ENCODE data around the gene DNMT1.
"Not testable (repeated sequence)": the region's sequence is repeated elsewhere in the genome, so short reads cannot be mapped to it uniquely, and the experiment has no call there.

Gene DNMT1

DNA sequence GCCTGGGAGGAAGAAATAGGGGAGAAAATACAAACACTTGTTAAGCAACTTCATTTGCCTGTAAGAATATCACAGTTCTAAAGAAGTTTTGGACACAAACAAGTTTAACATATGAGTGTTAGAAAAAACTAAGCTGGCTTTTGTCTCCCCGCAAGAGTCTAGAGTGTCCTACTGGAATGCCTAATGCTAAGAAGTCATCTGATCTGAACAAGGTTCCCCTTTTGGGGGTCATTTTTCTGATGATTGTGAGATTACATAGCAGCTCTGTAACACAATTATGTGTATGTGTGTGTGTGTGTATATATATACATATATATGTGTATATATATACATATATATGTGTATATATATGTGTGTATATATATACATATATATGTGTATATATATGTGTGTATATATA lies 12.7 kb downstream of the DNMT1 start:
- no peak overlapping the region for H2BK12ac ChIP-seq (ENCODE audit: low read length)
- no peak overlapping the region for H2AFZ ChIP-seq (ENCODE audit: low read length)
- H2BK5ac ChIP-seq (ENCODE audit: low read length) = no peak overlapping the region
- no peak overlapping the region for H2BK15ac ChIP-seq (ENCODE audit: low read length)
- H3K23ac ChIP-seq (ENCODE audit: low read depth, low read length, poor library complexity) = no peak overlapping the region
- no peak overlapping the region for H3K4ac ChIP-seq (ENCODE audit: low read length)
- H3K27ac ChIP-seq (replicated peaks; ENCODE audit: low read length) = no peak overlapping the region
- H3K9ac ChIP-seq (ENCODE audit: low read depth, low read length, poor library complexity) = no peak overlapping the region
- H2BK120ac ChIP-seq (ENCODE audit: low read depth, low read length) = no peak overlapping the region
- H3K4me2 ChIP-seq (ENCODE audit: insufficient read depth, low read length, poor library complexity, severe bottlenecking) = no peak overlapping the region
- no peaks in the 10 kb centered on the region for H3K27me3 ChIP-seq (ENCODE audit: control insufficient read depth in 3 of 3, insufficient read depth in 3 of 3, low read depth in 1 of 3, low read length in 3 of 3)
- WGBS, 2 donors (ENCODE audit: extremely low coverage in 2 of 2, insufficient read length in 2 of 2, insufficient replicate concordance in 1 of 2) = no CpG with 5 or more reads among the region's 1 CpG
- no peak overlapping the region for H3K18ac ChIP-seq (ENCODE audit: low read length)
- H3K9me3 ChIP-seq (replicated peaks in 1 of 2; ENCODE audit: control insufficient read depth in 2 of 2, insufficient read depth in 1 of 2, low read depth in 1 of 2, low read length in 2 of 2) = no peaks in the 10 kb centered on the region
- peaks cover 14% of the 10 kb centered on the region for H3K79me1 ChIP-seq (ENCODE audit: low read depth, low read length)
- no peak overlapping the region for H4K91ac ChIP-seq (ENCODE audit: low read depth, low read length, poor library complexity)
- no peak for DNase-seq (ENCODE audit: low spot score)
- H4K8ac ChIP-seq (ENCODE audit: low read depth, low read length) = no peak overlapping the region
- no peaks in the 10 kb centered on the region for H3K4me1 ChIP-seq (ENCODE audit: control insufficient read depth in 2 of 2, insufficient read depth in 1 of 2, low read depth in 1 of 2, low read length in 2 of 2)
- H3K4me3 ChIP-seq (ENCODE audit: low read length in 2 of 2) = no peak overlapping the region
- H3K14ac ChIP-seq (ENCODE audit: low read length) = no peak overlapping the region
- H2AK5ac ChIP-seq (ENCODE audit: low read depth, low read length) = no peak overlapping the region
- H3K36me3 ChIP-seq (replicated peaks in 1 of 2; ENCODE audit: control insufficient read depth in 2 of 2, insufficient read depth in 2 of 2, low read length in 2 of 2) = peaks cover 33 to 87% of the 10 kb centered on the region in 2 donors

DNA sequence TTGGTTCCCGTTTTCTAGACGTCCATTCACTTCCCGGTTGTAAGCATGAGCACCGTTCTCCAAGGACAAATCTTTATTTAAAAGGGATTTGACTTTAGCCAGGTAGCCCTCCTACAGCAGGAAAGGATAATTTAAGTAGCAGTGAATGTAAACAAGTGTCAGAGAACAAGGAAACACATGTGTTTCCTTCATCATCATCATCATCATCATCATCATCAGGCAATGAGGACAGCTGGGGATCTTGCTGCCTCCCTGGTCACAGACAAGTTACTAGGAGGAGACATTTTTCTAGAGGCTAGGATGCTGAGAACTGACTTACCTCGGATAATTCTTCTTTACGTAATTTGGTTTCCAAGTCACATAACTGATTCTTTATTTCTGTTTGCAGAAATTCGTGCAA lies 14.3 kb downstream of the DNMT1 start:
- Histone ChIP-seq H3K4ac (ENCODE audit: low read length) (no peak overlapping the region), H2AFZ (ENCODE audit: low read length) (no peak overlapping the region), H3K18ac (ENCODE audit: low read length) (no peak overlapping the region), H2AK5ac (ENCODE audit: low read depth, low read length) (no peak overlapping the region), H2BK120ac (ENCODE audit: low read depth, low read length) (no peak overlapping the region), H3K4me3 (ENCODE audit: low read length in 2 of 2) (no peak overlapping the region), H3K27me3 (ENCODE audit: control insufficient read depth in 3 of 3, insufficient read depth in 3 of 3, low read depth in 1 of 3, low read length in 3 of 3) (no peaks in the 10 kb centered on the region), H3K79me1 (ENCODE audit: low read depth, low read length) (peaks cover 12% of the 10 kb centered on the region), H3K14ac (ENCODE audit: low read length) (no peak overlapping the region), H3K23ac (ENCODE audit: low read depth, low read length, poor library complexity) (no peak overlapping the region), H4K91ac (ENCODE audit: low read depth, low read length, poor library complexity) (no peak overlapping the region), H3K27ac (replicated peaks; ENCODE audit: low read length) (no peak overlapping the region), H3K36me3 (replicated peaks in 1 of 2; ENCODE audit: control insufficient read depth in 2 of 2, insufficient read depth in 2 of 2, low read length in 2 of 2) (peaks cover 28 to 86% of the 10 kb centered on the region in 2 donors), H4K8ac (ENCODE audit: low read depth, low read length) (no peak overlapping the region), H2BK12ac (ENCODE audit: low read length) (no peak overlapping the region), H3K4me2 (ENCODE audit: insufficient read depth, low read length, poor library complexity, severe bottlenecking) (no peak overlapping the region), H2BK5ac (ENCODE audit: low read length) (no peak overlapping the region), H2BK15ac (ENCODE audit: low read length) (no peak overlapping the region), H3K9ac (ENCODE audit: low read depth, low read length, poor library complexity) (no peak overlapping the region), H3K4me1 (ENCODE audit: control insufficient read depth in 2 of 2, insufficient read depth in 1 of 2, low read depth in 1 of 2, low read length in 2 of 2) (no peaks in the 10 kb centered on the region), H3K9me3 (replicated peaks in 1 of 2; ENCODE audit: control insufficient read depth in 2 of 2, insufficient read depth in 1 of 2, low read depth in 1 of 2, low read length in 2 of 2) (no peaks in the 10 kb centered on the region)
- no peak for DNase-seq (ENCODE audit: low spot score)
- no CpG with 5 or more reads among the region's 7 CpGs for WGBS, 2 donors (ENCODE audit: extremely low coverage in 2 of 2, insufficient read length in 2 of 2, insufficient replicate concordance in 1 of 2)

DNA sequence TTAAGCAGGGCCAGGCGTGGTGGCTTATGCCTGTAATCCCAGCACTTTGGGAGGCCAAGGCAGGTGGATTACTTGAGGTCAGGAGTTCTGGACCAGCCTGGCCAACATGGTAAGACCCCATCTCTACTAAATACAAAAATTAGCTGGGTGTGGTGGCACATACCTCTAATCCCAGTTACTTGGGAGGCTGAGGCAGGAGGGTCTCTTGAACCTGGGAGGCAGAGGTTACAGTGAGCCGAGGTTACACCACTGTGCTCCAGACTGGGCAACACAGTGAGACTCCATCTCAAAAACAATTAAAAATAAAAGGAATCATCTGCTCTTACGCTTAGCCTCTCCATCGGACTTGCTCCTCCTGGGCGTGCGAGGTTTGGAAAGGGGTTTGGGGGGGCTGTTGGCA lies 14.7 kb downstream of the DNMT1 start:
- H3K27ac ChIP-seq (replicated peaks; ENCODE audit: low read length); H2AFZ ChIP-seq (ENCODE audit: low read length); H2BK5ac ChIP-seq (ENCODE audit: low read length); H3K9me3 ChIP-seq (replicated peaks in 1 of 2; ENCODE audit: control insufficient read depth in 2 of 2, insufficient read depth in 1 of 2, low read depth in 1 of 2, low read length in 2 of 2); H3K4me3 ChIP-seq (ENCODE audit: low read length in 2 of 2); H3K9ac ChIP-seq (ENCODE audit: low read depth, low read length, poor library complexity); H2BK120ac ChIP-seq (ENCODE audit: low read depth, low read length); H2AK5ac ChIP-seq (ENCODE audit: low read depth, low read length); H4K8ac ChIP-seq (ENCODE audit: low read depth, low read length); H3K4ac ChIP-seq (ENCODE audit: low read length); H2BK15ac ChIP-seq (ENCODE audit: low read length); H4K91ac ChIP-seq (ENCODE audit: low read depth, low read length, poor library complexity); DNase-seq (ENCODE audit: low spot score); H3K27me3 ChIP-seq (ENCODE audit: control insufficient read depth in 3 of 3, insufficient read depth in 3 of 3, low read depth in 1 of 3, low read length in 3 of 3); H3K4me2 ChIP-seq (ENCODE audit: insufficient read depth, low read length, poor library complexity, severe bottlenecking); H2BK12ac ChIP-seq (ENCODE audit: low read length); H3K23ac ChIP-seq (ENCODE audit: low read depth, low read length, poor library complexity); H3K18ac ChIP-seq (ENCODE audit: low read length); H3K4me1 ChIP-seq (ENCODE audit: control insufficient read depth in 2 of 2, insufficient read depth in 1 of 2, low read depth in 1 of 2, low read length in 2 of 2); H3K14ac ChIP-seq (ENCODE audit: low read length): not testable (repeated sequence)
- no CpG with 5 or more reads among the region's 6 CpGs for WGBS, 2 donors (ENCODE audit: extremely low coverage in 2 of 2, insufficient read length in 2 of 2, insufficient replicate concordance in 1 of 2)
- Histone ChIP-seq H3K36me3 (replicated peaks in 1 of 2; ENCODE audit: control insufficient read depth in 2 of 2, insufficient read depth in 2 of 2, low read length in 2 of 2) (peaks cover 29 to 88% of the 10 kb centered on the region in 2 donors), H3K79me1 (ENCODE audit: low read depth, low read length) (peaks cover 12% of the 10 kb centered on the region)

DNA sequence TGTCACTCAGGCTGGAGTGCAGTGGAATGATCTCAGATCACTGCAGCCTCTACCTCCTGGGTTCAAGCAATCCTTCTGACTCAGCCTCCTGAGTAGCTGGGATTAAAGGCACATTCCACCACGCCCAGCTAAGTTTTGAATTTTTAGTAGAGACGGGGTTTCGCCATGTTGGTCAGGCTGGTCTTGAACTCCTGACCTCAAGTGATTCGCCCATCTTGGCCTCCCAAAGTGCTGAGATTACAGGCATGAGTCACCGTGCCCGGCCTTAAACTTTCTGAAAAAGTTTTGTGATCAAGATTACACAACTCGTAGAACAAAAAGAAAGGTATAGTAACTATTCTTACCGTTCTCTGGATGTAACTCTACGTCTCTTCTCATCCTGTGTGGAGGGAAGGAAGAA lies 21.2 kb downstream of the DNMT1 start:
- no peak overlapping the region for H4K91ac ChIP-seq (ENCODE audit: low read depth, low read length, poor library complexity)
- H2BK12ac ChIP-seq (ENCODE audit: low read length) = no peak overlapping the region
- no peaks in the 10 kb centered on the region for H3K27me3 ChIP-seq (ENCODE audit: control insufficient read depth in 3 of 3, insufficient read depth in 3 of 3, low read depth in 1 of 3, low read length in 3 of 3)
- no peak overlapping the region for H2AK5ac ChIP-seq (ENCODE audit: low read depth, low read length)
- H3K18ac ChIP-seq (ENCODE audit: low read length) = no peak overlapping the region
- H3K4me2 ChIP-seq (ENCODE audit: insufficient read depth, low read length, poor library complexity, severe bottlenecking) = no peak overlapping the region
- H2BK5ac ChIP-seq (ENCODE audit: low read length) = no peak overlapping the region
- H3K9me3 ChIP-seq (replicated peaks in 1 of 2; ENCODE audit: control insufficient read depth in 2 of 2, insufficient read depth in 1 of 2, low read depth in 1 of 2, low read length in 2 of 2) = no peaks in the 10 kb centered on the region
- no CpG with 5 or more reads among the region's 9 CpGs for WGBS, 2 donors (ENCODE audit: extremely low coverage in 2 of 2, insufficient read length in 2 of 2, insufficient replicate concordance in 1 of 2)
- H3K79me1 ChIP-seq (ENCODE audit: low read depth, low read length) = no peaks in the 10 kb centered on the region
- H3K4me3 ChIP-seq (ENCODE audit: low read length in 2 of 2) = no peak overlapping the region
- H3K36me3 ChIP-seq (replicated peaks in 1 of 2; ENCODE audit: control insufficient read depth in 2 of 2, insufficient read depth in 2 of 2, low read length in 2 of 2) = peaks cover 30 to 92% of the 10 kb centered on the region in 2 donors
- no peak overlapping the region for H3K14ac ChIP-seq (ENCODE audit: low read length)
- DNase-seq (ENCODE audit: low spot score) = no peak
- no peak overlapping the region for H2AFZ ChIP-seq (ENCODE audit: low read length)
- no peak overlapping the region for H3K23ac ChIP-seq (ENCODE audit: low read depth, low read length, poor library complexity)
- H3K9ac ChIP-seq (ENCODE audit: low read depth, low read length, poor library complexity) = no peak overlapping the region
- no peak overlapping the region for H3K4ac ChIP-seq (ENCODE audit: low read length)
- H2BK120ac ChIP-seq (ENCODE audit: low read depth, low read length) = no peak overlapping the region
- H3K27ac ChIP-seq (replicated peaks; ENCODE audit: low read length) = no peak overlapping the region
- H2BK15ac ChIP-seq (ENCODE audit: low read length) = no peak overlapping the region
- no peak overlapping the region for H4K8ac ChIP-seq (ENCODE audit: low read depth, low read length)
- H3K4me1 ChIP-seq (ENCODE audit: control insufficient read depth in 2 of 2, insufficient read depth in 1 of 2, low read depth in 1 of 2, low read length in 2 of 2) = no peaks in the 10 kb centered on the region

All from neuronal stem cell (in vitro differentiated cells).